GM21360 (cell line): Measurements from ENCODE around the gene SPDYE4.

Experiments
- ATAC-seq: cut with Tn5 transposase; IDR thresholded peaks from one replicate; pipeline ENCODE4 v1.9.1; 2021; ENCODE audit warnings: mild to moderate bottlenecking, moderate library complexity; ENCODE audit not compliant: unreplicated experiment

Gene SPDYE4

GRCh38 chr17:8785547-8786413 lies 27.4 kb upstream of the SPDYE4 start:
- ATAC-seq, result no peak

GRCh38 chr17:8782176-8782575 lies 23.8 kb upstream of the SPDYE4 start:
- ATAC-seq, result no peak

DNA sequence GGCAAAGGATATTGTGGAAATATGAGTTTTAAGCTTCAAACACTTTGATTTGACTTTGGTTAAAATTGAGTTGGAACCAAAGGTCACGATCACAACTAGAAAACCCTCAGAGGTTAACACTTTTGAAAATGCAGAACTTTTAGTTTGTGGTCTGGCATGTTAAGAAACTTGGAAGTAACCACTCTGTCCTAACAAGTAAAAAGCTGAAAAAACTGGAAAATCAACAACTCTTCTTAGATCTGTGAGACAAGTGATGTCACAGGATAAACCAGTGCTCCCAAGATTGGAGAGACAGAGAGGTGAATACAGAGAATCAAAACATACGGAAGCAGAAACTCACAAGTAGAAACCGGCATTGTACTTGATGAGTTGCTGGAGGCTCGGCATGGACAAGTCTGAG lies 23.4 kb upstream of the SPDYE4 start:
- no peak for ATAC-seq

DNA sequence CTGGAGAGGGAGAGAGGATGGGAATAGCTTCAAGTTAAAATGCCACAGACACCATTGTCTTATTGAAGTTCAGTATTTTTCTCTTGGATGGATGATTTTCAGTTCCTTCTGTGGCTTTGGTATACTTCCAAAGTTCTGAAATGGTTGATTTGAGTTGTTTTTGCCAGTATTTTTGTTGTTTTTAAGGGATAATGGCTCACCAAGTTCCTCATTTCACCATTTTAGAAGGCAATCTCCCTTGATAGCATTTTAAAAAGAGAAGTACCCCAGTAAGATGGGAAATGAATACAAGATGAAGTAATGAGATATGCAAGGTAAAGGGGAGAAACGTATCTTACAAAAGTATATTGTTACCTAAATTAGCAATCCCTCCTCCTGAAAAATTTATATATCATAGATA lies 18.5 kb upstream of the SPDYE4 start:
- ATAC-seq, result no peak

DNA sequence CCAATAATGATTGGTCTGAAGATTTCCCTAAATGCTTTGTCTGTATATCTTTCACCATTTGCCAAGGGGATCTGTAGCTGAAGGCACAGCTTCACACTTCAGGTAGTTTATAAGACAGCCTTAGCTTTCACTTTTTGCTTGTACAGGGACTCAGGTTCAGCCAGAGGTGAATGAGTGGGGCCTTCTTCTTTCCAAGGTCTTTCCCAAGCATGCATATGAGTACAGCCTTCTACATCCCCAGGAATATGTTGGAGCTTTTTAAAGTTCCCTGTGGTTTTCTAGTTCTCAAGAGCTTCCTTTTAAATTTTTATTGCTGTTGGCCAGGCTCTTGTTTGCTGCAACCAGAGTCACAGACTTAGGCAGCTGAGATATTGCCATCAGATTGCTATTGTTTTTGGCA lies 17.9 kb upstream of the SPDYE4 start:
- no peak for ATAC-seq

DNA sequence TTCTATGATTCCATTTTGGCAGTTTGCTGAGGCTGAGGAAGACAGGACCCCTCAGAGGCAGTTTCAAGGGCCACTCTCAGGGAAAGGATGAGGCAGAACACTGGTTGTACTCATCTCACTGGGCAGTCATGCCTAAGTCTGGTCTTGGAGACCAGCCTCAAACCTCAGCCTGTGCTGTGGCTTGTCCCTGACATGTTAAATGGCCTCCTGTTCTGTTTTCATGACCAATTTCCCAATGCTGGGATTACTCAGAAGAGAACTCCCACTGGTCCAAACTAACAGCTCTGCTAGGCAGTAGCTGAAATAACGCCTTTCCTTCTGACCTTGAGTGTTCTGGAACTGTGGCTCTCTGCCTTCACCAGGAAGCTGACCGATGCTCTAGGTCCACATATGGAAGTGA lies 8.4 kb upstream of the SPDYE4 start:
- no peak for ATAC-seq

DNA sequence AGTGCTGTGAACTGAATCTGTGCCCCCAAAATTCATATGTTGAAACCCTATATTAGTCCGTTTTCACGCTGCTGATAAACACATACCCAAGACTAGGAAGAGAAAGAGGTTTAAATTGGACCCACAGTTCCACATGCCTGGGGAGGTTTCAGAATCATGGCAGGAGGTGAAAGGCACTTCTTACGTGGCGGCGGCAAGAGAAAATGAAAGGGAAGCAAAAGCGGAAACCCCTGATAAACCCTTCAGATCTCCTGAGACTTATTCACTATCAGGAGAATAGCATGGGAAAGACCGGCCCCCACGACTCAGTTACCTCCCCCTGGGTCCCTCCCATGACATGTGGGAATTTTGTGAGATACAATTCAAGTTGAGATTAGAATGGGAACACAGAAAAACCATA lies 3.7 kb upstream of the SPDYE4 start:
- ATAC-seq, result no peak

DNA sequence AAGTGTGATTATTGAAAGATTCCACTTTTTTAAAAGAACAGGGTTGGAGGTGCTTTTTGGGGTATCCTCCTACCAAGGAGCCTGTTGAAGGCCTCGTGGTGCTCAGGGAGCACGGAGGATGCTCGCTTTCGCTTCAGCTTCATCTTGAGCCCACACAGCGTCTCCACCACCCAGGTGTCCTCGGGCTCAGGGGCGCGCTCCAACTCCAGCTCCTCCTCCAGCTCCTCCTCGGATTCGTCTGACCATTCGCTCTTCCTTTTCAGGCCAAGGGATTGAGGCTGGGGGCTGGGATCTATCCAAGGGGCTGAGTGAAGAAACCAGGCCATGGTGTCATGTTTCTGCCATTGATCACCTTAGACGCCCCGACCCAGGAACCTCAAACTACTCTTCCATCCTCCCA lies 1.2 kb downstream of the SPDYE4 start:
- ATAC-seq, result no peak

GRCh38 chr17:8755590-8756255 lies 2.6 kb downstream of the SPDYE4 start:
- ATAC-seq, result no peak

DNA sequence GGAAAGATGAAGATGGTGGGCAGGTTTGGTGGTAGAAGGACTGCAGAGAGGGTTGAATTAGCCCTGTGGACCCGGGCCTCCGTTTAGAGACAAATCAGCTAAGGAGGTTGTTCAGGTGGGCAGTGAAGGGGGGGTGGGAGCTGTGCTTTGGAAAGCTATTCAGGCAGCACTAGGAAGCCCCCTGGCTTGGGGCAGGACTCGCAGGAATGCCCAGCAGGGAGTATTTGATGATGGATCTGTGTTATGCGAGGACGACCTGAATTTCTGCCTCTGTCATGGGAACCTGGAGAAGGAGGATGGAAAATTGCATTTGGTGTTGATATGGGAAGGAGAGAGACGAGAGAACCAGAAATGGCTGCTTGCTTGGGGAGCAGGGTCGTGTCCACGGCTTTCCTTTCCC lies 3.5 kb downstream of the SPDYE4 start:
- ATAC-seq, result no peak

- ATAC-seq, result no peak
Observed at GRCh38 chr17:8753976-8754440, 4.3 kb downstream of the SPDYE4 start.

- no peak for ATAC-seq
Observed at GRCh38 chr17:8753136-8753975, 5.0 kb downstream of the SPDYE4 start.

DNA sequence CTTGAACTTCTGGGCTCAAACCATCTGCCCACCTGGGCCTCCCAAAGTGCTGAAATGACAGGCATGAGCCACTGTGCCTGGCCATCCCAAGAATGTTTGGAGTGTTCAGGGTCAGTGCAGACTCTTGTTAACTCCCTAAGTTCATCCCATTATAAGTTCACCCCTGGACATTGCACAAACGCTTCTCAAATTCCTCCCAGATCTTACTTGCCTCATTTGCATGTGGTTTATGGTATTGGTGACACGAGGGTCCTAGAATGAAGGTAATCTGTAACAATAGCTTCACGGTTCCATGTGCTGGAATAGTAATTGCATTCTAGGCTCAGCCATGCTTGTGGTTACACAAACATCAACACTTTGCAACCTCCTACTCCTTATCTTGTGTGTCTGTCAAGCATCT lies 8.7 kb downstream of the SPDYE4 start:
- ATAC-seq, result no peak

DNA sequence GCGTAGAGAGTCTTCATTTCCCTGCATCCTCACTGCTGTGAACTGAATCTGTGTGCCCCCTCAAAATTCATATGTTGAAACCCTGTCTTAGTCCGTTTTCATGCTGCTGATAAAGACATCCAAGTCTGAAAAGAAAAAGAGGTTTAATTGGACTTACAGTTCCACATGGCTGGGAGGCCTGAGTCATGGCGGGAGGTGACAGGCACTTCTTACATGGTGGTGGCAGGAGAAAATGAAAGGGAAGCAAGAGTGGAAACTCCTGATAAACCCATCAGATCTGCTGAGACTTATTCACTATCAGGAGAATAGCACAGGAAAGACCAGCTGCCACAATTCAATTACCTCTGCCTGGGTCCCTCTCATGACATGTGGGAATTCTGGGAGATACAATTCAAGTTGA lies 10.6 kb downstream of the SPDYE4 start:
- no peak for ATAC-seq

- no peak for ATAC-seq
Observed at GRCh38 chr17:8746501-8747236, 11.7 kb downstream of the SPDYE4 start.

GRCh38 chr17:8745586-8746500 lies 12.5 kb downstream of the SPDYE4 start:
- ATAC-seq, result no peak

DNA sequence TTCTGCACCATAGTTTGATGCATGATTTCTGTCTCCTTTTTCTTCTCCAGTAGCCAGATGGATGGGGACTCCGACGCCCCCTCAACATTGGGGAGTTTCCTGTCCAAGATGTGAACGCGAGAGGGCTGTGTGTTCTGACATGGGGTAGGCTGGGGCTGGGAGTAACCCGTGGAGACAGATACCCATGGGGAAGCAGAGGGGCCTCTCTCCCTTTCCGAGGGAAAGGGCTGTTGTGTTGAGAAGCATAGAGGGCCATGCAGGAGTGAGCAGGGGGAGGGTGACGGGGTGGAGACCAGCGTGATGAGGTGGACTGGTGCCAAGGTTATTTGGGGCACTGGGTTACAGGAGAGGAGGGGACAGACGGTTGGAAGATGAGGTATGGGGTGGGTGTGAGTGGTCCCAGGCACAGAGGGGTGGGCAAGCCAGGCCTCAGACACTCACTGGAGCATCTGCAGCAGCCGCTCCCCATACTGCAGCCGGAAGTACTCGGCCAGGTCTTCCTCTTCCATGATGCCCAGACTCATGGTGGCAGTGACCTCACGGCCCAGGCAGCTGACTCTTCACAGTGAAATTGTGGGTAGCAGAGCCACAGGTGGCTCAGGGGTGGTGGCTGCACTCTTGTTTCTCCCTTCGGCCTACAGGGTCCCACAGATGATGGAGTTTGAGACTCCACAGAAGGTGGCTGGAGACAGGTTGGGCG lies 14.1 kb downstream of the SPDYE4 start:
- no peak for ATAC-seq

DNA sequence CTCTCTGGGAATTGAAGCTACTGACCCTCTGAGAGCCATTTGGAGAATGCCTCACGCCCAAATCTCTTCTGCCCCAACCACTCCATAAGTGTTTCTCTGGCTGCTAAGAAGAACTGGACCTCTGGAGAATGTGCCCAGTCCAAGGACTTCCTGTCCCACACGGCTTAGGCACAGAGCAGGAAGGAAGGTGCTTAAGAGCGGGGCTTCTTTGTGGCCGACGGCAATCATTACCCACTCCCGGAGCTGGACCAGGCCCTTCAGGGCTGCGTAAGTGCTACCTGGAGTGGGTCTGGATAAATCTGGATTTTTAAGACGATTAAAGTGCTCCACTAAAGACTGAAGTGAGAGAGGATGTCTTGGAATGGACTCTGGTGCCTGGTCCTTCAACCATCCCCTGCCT lies 15.5 kb downstream of the SPDYE4 start:
- no peak for ATAC-seq

GRCh38 chr17:8742274-8742673 lies 16.1 kb downstream of the SPDYE4 start:
- ATAC-seq, result no peak
